ENCODE data around the gene SLC16A11.
A peak's percentile ranks its signal among the peaks of the same experiment; 100 is the strongest.

SLC16A11 gene

GRCh38 chr17:7024402-7024785, 19.5 kb downstream of the SLC16A11 start:
- no peak for DNase-seq

GRCh38 chr17:7023576-7024401, 20.1 kb downstream of the SLC16A11 start:
- DNase-seq = peak; percentile 89

GRCh38 chr17:7022781-7023571, 20.9 kb downstream of the SLC16A11 start, which contains the start of gene BCL6B:
Gene BCL6B (plus strand): TSS chr17:7023050. CDS start chr17:7023672, 622 bp downstream.
- DNase-seq = no peak

GRCh38 chr17:7021993-7022778, 21.7 kb downstream of the SLC16A11 start:
- DNase-seq = peak; percentile 80

GRCh38 chr17:7020894-7021664, 22.8 kb downstream of the SLC16A11 start:
- DNase-seq = no peak

- peak; percentile 78 for DNase-seq
Observed at GRCh38 chr17:7019839-7020519, 23.9 kb downstream of the SLC16A11 start.

- peak; percentile 44 for DNase-seq
Observed at GRCh38 chr17:7019367-7019766, 24.5 kb downstream of the SLC16A11 start.

GRCh38 chr17:7018331-7018964, 25.4 kb downstream of the SLC16A11 start:
- DNase-seq = no peak

- no peak for DNase-seq
Observed at GRCh38 chr17:7017827-7018200, 26.1 kb downstream of the SLC16A11 start.

GRCh38 chr17:7016886-7017826, 26.7 kb downstream of the SLC16A11 start:
- DNase-seq = no peak

GRCh38 chr17:7016418-7016817, 27.5 kb downstream of the SLC16A11 start:
- DNase-seq = no peak

- peak; percentile 74 for DNase-seq
Observed at GRCh38 chr17:7014995-7015958, 28.6 kb downstream of the SLC16A11 start.

GRCh38 chr17:7014261-7014994, 29.5 kb downstream of the SLC16A11 start:
- peak; percentile 97 for DNase-seq

GRCh38 chr17:7011942-7012254, 32.0 kb downstream of the SLC16A11 start:
- DNase-seq = no peak

GRCh38 chr17:7011415-7011814, 32.5 kb downstream of the SLC16A11 start:
- DNase-seq = no peak

GRCh38 chr17:7010523-7010922, 33.4 kb downstream of the SLC16A11 start:
- DNase-seq = no peak

- no peak for DNase-seq
Observed at GRCh38 chr17:7007143-7007542, 36.7 kb downstream of the SLC16A11 start.

GRCh38 chr17:7005716-7006115, 38.2 kb downstream of the SLC16A11 start:
- DNase-seq = no peak

All from left hindlimb (tissue), 1 donor.